Renal pelvis (tissue), 4 donors: ENCODE measurements around the gene CCDC197. TPM values are rescaled to one million over a fixed set of nuclear protein-coding genes. Genes with fewer than 3 reads are reported as not detected.

ENCODE experiments used
- DNase-seq: peaks from one replicate; pipeline ENCODE4 v3.0.0-alpha.2; 2013
- polyA plus RNA-seq, 3 donors: library from polyadenylated mRNA; unstranded; fragments of 120-200 nt; gene quantifications; one replicate each; pipeline ENCODE4 v1.2.1, GENCODE V29; 2013; ENCODE audit not compliant: insufficient read length in 3 of 3

CCDC197 gene
- polyA plus RNA-seq, 3 donors, result not detected

GRCh38 chr14:94025720-94026119 is 28.6 kb downstream of the CCDC197 start:
- no peak for DNase-seq

- DNase-seq, result peak; percentile 99
Observed at GRCh38 chr14:94026173-94026888, 29.2 kb downstream of the CCDC197 start, which contains the start of gene OTUB2. OTUB2 (plus strand) TSS chr14:94026340; CDS start chr14:94026538, 198 bp downstream.

- DNase-seq, result no peak
Observed at GRCh38 chr14:94026889-94027469, 29.9 kb downstream of the CCDC197 start.

GRCh38 chr14:94027566-94028449 is 30.7 kb downstream of the CCDC197 start:
- no peak for DNase-seq

GRCh38 chr14:94028450-94028826 is 31.3 kb downstream of the CCDC197 start:
- no peak for DNase-seq

- DNase-seq, result no peak
Observed at GRCh38 chr14:94029265-94029664, 32.2 kb downstream of the CCDC197 start.

- no peak for DNase-seq
Observed at GRCh38 chr14:94029671-94030203, 32.6 kb downstream of the CCDC197 start.

GRCh38 chr14:94030571-94030970 is 33.5 kb downstream of the CCDC197 start:
- no peak for DNase-seq

GRCh38 chr14:94031161-94031882 is 34.2 kb downstream of the CCDC197 start:
- DNase-seq, result no peak

GRCh38 chr14:94031883-94032279 is 34.8 kb downstream of the CCDC197 start:
- DNase-seq, result no peak

GRCh38 chr14:94034886-94035285 is 37.8 kb downstream of the CCDC197 start:
- no peak for DNase-seq

GRCh38 chr14:94036313-94037167 is 39.4 kb downstream of the CCDC197 start:
- DNase-seq, result no peak

GRCh38 chr14:94037954-94038353 is 40.9 kb downstream of the CCDC197 start:
- no peak for DNase-seq

- DNase-seq, result no peak
Observed at GRCh38 chr14:94038510-94038909, 41.4 kb downstream of the CCDC197 start.

- DNase-seq, result no peak
Observed at GRCh38 chr14:94038921-94039629, 42.0 kb downstream of the CCDC197 start.

GRCh38 chr14:94040247-94040646 is 43.1 kb downstream of the CCDC197 start:
- DNase-seq, result no peak

- DNase-seq, result no peak
Observed at GRCh38 chr14:94040796-94041195, 43.7 kb downstream of the CCDC197 start.

GRCh38 chr14:94041551-94042346 is 44.6 kb downstream of the CCDC197 start:
- DNase-seq, result no peak

- no peak for DNase-seq
Observed at GRCh38 chr14:94042433-94043091, 45.5 kb downstream of the CCDC197 start.
